ENCODE data around the gene NPEPL1.
A peak's percentile ranks its signal among the peaks of the same experiment; 100 is the strongest.

Gene NPEPL1

GRCh38 chr20:58702859-58703648 lies 10.5 kb downstream of the NPEPL1 start:
- no peak for DNase-seq (ENCODE audit: insufficient read length, low spot score)
- TF ChIP-seq POLR2AphosphoS5 (IDR thresholded peaks at IDR 0.05; ENCODE audit: low read depth, low read length) = no peak
- TF ChIP-seq TAF1 (IDR thresholded peaks at IDR 0.05; ENCODE audit: low read depth, low read length) = no peak
- no peak for TF ChIP-seq POLR2A (IDR thresholded peaks at IDR 0.05; ENCODE audit: low read depth, low read length)
- no peak for TF ChIP-seq POU2F2 (IDR thresholded peaks at IDR 0.05; ENCODE audit: low read depth, low read length)
- no peak for TF ChIP-seq PAX5 (IDR thresholded peaks at IDR 0.05; ENCODE audit: insufficient read depth, low read length, severe bottlenecking)
- no peak for TF ChIP-seq SPI1 (IDR thresholded peaks at IDR 0.05; ENCODE audit: low read depth, low read length)
- FAIRE-seq = peak; percentile 40

GRCh38 chr20:58703765-58704371 lies 11.3 kb downstream of the NPEPL1 start:
- TF ChIP-seq TAF1 (IDR thresholded peaks at IDR 0.05; ENCODE audit: low read depth, low read length) = no peak
- TF ChIP-seq PAX5 (IDR thresholded peaks at IDR 0.05; ENCODE audit: insufficient read depth, low read length, severe bottlenecking) = no peak
- TF ChIP-seq POLR2A (IDR thresholded peaks at IDR 0.05; ENCODE audit: low read depth, low read length) = no peak
- no peak for TF ChIP-seq POLR2AphosphoS5 (IDR thresholded peaks at IDR 0.05; ENCODE audit: low read depth, low read length)
- TF ChIP-seq POU2F2 (IDR thresholded peaks at IDR 0.05; ENCODE audit: low read depth, low read length) = no peak
- FAIRE-seq (no peak), DNase-seq (ENCODE audit: insufficient read length, low spot score) (no peak)

DNA sequence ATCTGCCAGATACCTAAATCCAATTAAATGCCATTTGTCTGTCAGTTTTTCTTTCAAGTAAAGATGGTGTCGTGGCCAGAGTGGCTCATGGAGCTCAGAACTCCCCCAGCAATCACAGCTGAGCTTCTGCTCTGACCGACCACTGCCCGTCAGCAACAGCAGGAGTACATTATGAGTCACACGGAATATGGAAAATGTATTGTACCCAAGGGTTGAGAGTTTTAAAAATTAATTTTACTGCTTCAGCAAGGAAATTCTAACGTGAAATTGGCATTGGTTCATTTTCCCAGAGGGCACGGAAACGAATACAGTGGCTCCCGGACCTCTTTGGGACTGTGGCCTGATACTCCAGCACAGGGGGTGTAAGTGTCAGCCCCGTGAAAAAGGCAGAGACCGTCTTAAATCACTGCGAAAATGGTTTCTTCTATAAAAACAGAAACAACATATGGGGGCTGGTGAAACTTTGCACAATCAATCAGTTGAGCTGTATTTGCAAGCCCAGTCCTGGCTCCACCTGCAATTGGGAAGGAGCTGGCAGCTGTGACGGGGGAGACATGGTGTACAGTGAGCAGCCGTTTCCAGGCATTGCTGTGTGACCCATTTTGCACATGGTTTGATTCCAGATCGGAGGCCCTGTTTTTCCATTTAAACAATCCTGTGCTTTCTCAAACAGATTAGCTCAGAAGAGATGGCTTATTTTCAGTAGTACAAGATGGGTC lies 12.8 kb downstream of the NPEPL1 start:
- DNase-seq (ENCODE audit: insufficient read length, low spot score) = no peak
- no peak for FAIRE-seq
- TF ChIP-seq POLR2AphosphoS5 (IDR thresholded peaks at IDR 0.05; ENCODE audit: low read depth, low read length) (no peak), SPI1 (IDR thresholded peaks at IDR 0.05; ENCODE audit: low read depth, low read length) (no peak), PAX5 (IDR thresholded peaks at IDR 0.05; ENCODE audit: insufficient read depth, low read length, severe bottlenecking) (no peak), POU2F2 (IDR thresholded peaks at IDR 0.05; ENCODE audit: low read depth, low read length) (no peak), POLR2A (IDR thresholded peaks at IDR 0.05; ENCODE audit: low read depth, low read length) (no peak), TAF1 (IDR thresholded peaks at IDR 0.05; ENCODE audit: low read depth, low read length) (no peak)

DNA sequence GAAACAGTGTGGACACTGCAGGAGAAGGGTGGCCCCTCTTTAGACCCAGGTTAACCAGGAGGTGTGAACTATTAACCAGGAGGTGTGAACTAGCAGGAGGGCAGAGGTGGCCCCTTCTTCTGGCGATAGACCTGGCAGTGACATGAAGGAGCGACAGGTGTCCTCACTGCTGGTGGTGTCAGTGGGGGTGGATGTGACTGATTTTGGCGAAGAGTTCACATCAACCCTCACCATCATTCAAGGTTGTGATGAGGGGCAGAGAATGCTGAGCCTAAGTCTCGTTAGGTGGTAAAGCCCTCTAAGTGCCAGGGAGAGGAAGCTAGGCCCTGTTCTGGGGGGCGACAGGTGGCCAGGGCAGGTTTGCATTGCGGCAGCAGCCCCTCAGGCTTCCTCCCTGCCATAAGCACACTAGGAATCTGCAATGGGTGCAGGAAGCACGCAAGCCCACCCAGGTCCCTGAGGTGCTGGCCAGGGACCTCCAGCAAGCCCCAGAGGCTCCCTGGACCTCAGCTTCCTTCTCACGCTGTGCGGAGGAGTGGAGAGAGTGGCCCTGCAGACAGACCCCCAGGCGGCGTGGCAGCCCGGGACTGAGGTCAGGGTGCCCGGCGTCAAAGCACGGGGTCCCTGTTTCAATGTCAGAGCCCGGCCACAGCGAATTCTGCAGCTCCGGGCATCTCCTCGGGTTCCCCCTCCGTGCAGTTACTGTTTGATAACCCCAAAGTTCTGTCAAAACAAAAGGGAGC lies 13.7 kb downstream of the NPEPL1 start:
- TF ChIP-seq POLR2A (IDR thresholded peaks at IDR 0.05; ENCODE audit: low read depth, low read length) (no peak), PAX5 (IDR thresholded peaks at IDR 0.05; ENCODE audit: insufficient read depth, low read length, severe bottlenecking) (no peak), TAF1 (IDR thresholded peaks at IDR 0.05; ENCODE audit: low read depth, low read length) (no peak), POLR2AphosphoS5 (IDR thresholded peaks at IDR 0.05; ENCODE audit: low read depth, low read length) (no peak), POU2F2 (IDR thresholded peaks at IDR 0.05; ENCODE audit: low read depth, low read length) (no peak), SPI1 (IDR thresholded peaks at IDR 0.05; ENCODE audit: low read depth, low read length) (no peak)
- DNase-seq (ENCODE audit: insufficient read length, low spot score) (no peak), FAIRE-seq (no peak)

DNA sequence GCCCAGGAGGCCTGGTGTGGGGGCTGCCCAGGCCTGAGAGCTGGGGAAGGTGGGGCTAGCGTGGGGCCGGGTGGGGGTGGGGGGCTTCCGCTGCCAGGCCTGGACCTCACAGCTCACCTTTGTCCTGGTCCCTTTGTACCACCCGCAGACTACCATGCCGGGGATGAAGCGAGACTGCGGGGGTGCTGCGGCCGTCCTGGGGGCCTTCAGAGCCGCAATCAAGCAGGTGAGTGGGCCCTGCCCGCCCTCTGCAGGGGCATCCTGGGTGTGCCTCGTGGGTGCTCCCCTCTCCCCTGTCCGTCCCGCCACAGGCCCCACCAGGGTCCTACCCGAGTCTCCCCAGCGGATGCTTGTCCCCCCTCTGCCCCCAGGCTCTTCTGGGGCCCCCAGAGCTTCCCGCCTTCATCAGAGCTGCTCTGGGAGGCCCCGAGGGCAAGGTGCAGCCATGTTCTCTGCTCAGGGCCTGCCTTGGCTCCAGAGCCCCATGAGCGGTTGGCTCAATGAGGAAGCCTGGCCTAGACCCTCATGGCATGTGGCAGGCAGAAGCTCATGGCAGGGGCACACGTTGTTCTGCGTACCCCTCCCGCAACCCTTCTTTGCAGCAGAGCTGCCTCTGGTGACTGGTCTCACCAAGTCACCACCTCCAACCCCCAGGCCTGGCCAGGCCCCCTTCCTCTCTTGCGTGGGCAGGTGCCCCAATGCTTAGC lies 14.5 kb downstream of the NPEPL1 start:
- FAIRE-seq (no peak), DNase-seq (ENCODE audit: insufficient read length, low spot score) (no peak)
- no peak for TF ChIP-seq TAF1 (IDR thresholded peaks at IDR 0.05; ENCODE audit: low read depth, low read length)
- TF ChIP-seq POLR2AphosphoS5 (IDR thresholded peaks at IDR 0.05; ENCODE audit: low read depth, low read length) = no peak
- no peak for TF ChIP-seq PAX5 (IDR thresholded peaks at IDR 0.05; ENCODE audit: insufficient read depth, low read length, severe bottlenecking)
- TF ChIP-seq POU2F2 (IDR thresholded peaks at IDR 0.05; ENCODE audit: low read depth, low read length) = no peak
- TF ChIP-seq POLR2A (IDR thresholded peaks at IDR 0.05; ENCODE audit: low read depth, low read length) = no peak
- TF ChIP-seq SPI1 (IDR thresholded peaks at IDR 0.05; ENCODE audit: low read depth, low read length) = no peak

DNA sequence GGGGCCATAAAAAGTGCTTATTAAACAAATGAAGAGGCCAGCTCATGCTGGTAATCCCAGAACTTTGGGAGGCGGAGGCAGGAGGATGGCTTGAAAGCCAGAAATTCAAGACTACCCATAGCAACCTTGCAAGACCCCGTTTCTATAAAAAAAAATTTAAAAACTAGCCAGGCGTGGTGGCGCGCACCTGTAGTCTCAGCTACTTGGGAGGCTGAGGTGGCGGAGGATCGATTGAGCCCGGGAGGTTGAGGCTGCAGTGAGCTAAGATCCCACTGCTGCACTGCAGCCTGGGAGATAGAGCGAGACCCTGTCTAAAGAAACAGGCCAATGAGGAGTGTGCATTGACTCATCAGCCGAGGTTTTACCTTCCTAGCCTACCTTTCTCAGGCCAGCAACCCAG lies 15.2 kb downstream of the NPEPL1 start:
- TF ChIP-seq POLR2A (IDR thresholded peaks at IDR 0.05; ENCODE audit: low read depth, low read length) (no peak), TAF1 (IDR thresholded peaks at IDR 0.05; ENCODE audit: low read depth, low read length) (no peak), POU2F2 (IDR thresholded peaks at IDR 0.05; ENCODE audit: low read depth, low read length) (no peak), PAX5 (IDR thresholded peaks at IDR 0.05; ENCODE audit: insufficient read depth, low read length, severe bottlenecking) (no peak), POLR2AphosphoS5 (IDR thresholded peaks at IDR 0.05; ENCODE audit: low read depth, low read length) (no peak), SPI1 (IDR thresholded peaks at IDR 0.05; ENCODE audit: low read depth, low read length) (no peak)
- no peak for DNase-seq (ENCODE audit: insufficient read length, low spot score)
- no peak for FAIRE-seq

DNA sequence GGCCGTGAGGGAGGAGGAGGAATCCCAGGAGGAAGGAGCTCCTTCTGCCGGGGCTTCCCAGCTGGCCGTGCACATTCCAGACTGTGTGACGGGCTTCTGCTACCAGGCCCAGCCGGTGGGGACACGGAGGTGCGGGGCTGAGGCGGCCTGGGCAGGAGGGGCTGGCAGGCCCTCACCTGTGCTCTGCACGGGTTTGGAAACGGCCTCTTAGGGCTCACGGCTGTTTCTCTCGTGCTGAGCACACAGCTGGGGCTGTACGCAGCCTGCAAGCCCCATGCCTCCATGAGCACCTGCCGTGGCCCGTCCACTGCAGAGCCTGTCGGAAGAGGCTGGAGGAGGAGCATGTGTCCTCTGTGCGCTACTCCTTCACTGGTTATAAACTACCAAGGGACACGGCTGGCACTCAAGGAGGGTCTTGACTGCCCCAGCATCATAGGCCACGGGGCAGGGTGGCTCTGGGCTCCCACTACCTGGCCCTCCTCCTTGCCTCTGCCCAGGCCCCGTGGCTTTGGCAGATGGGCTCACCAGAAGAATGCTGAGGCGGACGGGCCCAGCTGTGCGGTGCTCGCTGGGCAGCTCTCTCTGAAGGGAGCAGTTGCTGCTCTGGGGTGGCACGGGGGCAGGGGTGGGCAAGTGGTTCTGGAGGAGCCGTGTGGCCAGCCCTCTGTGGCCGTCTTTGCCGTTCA lies 15.8 kb downstream of the NPEPL1 start:
- no peak for DNase-seq (ENCODE audit: insufficient read length, low spot score)
- no peak for FAIRE-seq
- TF ChIP-seq PAX5 (IDR thresholded peaks at IDR 0.05; ENCODE audit: insufficient read depth, low read length, severe bottlenecking) (no peak), POLR2AphosphoS5 (IDR thresholded peaks at IDR 0.05; ENCODE audit: low read depth, low read length) (no peak), TAF1 (IDR thresholded peaks at IDR 0.05; ENCODE audit: low read depth, low read length) (no peak), SPI1 (IDR thresholded peaks at IDR 0.05; ENCODE audit: low read depth, low read length) (no peak), POLR2A (IDR thresholded peaks at IDR 0.05; ENCODE audit: low read depth, low read length) (no peak), POU2F2 (IDR thresholded peaks at IDR 0.05; ENCODE audit: low read depth, low read length) (no peak)

All from GM12891 (cell line).